ENCODE measurements around the gene CAV1. TPM values are rescaled to one million over a fixed set of nuclear protein-coding genes. Genes with fewer than 3 reads are reported as not detected.

The CAV1 gene
- total and polyA plus RNA-seq, 2 of the 13 experiments (the other 11 are each of a cell fraction or from before 2014, with no cell fraction given): 0.40 TPM; not detected in 1

DNA sequence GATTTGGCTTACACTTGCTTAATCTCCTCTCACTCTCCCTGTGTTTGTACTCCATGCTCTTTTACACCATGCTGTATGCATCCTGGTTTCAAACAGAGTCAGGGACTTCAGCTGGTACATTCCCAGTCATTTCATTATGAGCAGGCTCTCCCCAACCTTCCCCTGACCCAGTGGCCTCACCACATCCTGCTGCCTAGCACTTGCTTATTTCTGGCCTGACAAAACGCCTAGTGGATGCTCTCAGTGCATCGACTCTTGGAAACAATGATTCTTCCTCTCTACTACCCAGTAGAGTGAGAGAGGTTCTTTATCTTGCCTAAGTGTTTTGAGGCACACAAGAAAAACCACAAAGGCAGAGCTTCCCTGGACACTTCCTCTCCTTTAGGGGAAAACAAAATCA is 63.4 kb downstream of the CAV1 start:
- H3K4me2 ChIP-seq (ENCODE audit: low read depth, low read length): no peak overlapping the region
- in situ Hi-C loops (cut with HindIII; ENCODE audit: extremely low pct_ligation_motif_present, low pct_unique_long_range_greater_than_20kb) (no loop called here), intact Hi-C loops (cut with micrococcal nuclease; ENCODE audit: unreplicated experiment) (loop anchor here (2.0 to 5.0 kb wide), 2 partner anchors 246 to 415 kb away; no protein-coding TSS in a partner anchor)
- no peaks in the 10 kb centered on the region for H3K9me3 ChIP-seq (ENCODE audit: low read length)
- no peak for TF ChIP-seq KLF9 (CRISPR knock-in tag; IDR thresholded peaks at IDR 0.05; ENCODE audit: low read depth)
- no peak for TF ChIP-seq ASH2L (IDR thresholded peaks at IDR 0.05; ENCODE audit: insufficient read length, low read depth, low read length)
- TF ChIP-seq ZNF609 (CRISPR knock-in tag; IDR thresholded peaks at IDR 0.05; ENCODE audit: borderline replicate concordance): no peak
- TF ChIP-seq ZEB1 (IDR thresholded peaks at IDR 0.05; ENCODE audit: insufficient replicate concordance, low read depth): no peak
- no peak for TF ChIP-seq ZNF326 (CRISPR knock-in tag; IDR thresholded peaks at IDR 0.05; ENCODE audit: borderline replicate concordance)
- TF ChIP-seq, protein P1, sequence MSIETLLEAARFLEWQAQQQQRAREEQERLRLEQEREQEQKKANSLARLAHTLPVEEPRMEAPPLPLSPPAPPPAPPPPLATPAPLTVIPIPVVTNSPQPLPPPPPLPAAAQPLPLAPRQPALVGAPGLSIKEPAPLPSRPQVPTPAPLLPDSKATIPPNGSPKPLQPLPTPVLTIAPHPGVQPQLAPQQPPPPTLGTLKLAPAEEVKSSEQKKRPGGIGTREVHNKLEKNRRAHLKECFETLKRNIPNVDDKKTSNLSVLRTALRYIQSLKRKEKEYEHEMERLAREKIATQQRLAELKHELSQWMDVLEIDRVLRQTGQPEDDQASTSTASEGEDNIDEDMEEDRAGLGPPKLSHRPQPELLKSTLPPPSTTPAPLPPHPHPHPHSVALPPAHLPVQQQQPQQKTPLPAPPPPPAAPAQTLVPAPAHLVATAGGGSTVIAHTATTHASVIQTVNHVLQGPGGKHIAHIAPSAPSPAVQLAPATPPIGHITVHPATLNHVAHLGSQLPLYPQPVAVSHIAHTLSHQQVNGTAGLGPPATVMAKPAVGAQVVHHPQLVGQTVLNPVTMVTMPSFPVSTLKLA (IDR thresholded peaks at IDR 0.05): no peak
- TF ChIP-seq KMT2A (CRISPR knock-in tag; IDR thresholded peaks at IDR 0.05): no peak
- TF ChIP-seq, protein P2, sequence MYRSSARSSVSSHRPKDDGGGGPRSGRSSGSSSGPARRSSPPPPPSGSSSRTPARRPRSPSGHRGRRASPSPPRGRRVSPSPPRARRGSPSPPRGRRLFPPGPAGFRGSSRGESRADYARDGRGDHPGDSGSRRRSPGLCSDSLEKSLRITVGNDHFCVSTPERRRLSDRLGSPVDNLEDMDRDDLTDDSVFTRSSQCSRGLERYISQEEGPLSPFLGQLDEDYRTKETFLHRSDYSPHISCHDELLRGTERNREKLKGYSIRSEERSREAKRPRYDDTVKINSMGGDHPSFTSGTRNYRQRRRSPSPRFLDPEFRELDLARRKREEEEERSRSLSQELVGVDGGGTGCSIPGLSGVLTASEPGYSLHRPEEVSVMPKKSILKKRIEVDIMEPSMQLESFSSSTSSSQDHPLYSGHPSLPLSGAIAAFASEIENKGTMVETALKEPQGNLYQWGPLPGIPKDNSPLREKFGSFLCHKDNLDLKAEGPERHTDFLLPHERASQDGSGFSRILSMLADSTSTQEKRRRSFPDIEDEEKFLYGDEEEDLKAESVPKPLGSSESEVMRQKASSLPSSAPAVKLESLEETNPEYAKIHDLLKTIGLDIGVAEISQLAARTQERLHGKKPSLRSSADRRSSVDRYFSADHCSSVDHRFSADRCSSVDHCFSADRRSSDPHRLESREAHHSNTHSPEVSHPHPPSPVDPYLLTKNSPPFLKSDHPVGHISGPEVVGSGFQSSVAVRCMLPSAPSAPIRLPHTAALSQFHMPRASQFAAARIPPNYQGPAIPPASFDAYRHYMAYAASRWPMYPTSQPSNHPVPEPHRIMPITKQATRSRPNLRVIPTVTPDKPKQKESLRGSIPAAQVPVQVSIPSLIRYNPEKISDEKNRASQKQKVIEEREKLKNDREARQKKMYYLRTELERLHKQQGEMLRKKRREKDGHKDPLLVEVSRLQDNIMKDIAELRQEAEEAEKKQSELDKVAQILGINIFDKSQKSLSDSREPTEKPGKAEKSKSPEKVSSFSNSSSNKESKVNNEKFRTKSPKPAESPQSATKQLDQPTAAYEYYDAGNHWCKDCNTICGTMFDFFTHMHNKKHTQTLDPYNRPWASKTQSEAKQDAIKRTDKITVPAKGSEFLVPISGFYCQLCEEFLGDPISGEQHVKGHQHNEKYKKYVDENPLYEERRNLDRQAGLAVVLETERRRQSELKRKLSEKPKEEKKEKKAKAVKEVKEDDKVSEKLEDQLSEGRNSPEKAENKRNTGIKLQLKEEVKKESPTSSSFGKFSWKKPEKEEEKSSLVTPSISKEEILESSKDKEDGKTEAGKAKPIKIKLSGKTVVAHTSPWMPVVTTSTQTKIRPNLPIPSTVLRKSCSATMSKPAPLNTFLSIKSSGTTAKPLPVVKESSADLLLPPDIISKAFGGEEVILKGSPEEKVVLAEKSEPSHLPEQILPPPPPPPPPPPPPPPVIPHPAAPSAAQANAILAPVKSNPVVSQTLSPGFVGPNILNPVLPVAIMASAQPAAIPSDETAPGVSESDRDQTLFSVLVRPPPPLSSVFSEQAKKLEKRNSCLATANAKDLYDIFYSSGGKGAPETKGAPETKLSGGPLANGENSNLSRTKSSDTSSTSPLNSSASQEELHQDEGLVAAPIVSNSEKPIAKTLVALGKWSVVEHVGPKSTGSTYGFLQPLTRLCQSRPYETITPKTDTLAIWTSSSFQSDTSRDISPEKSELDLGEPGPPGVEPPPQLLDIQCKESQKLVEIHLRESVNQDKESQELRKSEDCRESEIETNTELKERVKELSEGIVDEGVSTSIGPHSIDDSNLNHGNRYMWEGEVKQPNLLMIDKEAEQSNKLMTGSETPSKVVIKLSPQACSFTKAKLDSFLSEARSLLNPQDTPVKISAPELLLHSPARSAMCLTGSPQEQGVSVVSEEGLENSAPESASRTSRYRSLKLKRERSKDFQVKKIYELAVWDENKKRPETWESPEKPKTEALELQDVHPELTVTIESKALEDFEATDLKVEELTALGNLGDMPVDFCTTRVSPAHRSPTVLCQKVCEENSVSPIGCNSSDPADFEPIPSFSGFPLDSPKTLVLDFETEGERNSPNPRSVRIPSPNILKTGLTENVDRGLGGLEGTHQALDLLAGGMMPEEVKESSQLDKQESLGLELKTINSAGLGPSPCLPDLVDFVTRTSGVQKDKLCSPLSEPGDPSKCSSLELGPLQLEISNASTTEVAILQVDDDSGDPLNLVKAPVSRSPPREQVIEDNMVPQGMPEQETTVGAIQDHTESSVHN (CRISPR knock-in tag; IDR thresholded peaks at IDR 0.05): no peak
- TF ChIP-seq PRPF4 (IDR thresholded peaks at IDR 0.05; ENCODE audit: low read depth, low read length, poor library complexity, severe bottlenecking): no peak
- no peak for TF ChIP-seq ZNF354B (CRISPR knock-in tag; IDR thresholded peaks at IDR 0.05)
- H3K9ac ChIP-seq (ENCODE audit: insufficient read depth, low read depth, low read length): no peak overlapping the region
- H3K79me2 ChIP-seq (ENCODE audit: insufficient read depth, low read length): no peaks in the 10 kb centered on the region
- peaks cover 0 to 9% of the 10 kb centered on the region in 2 experiments; a peak in 2 of 5 replicates for H3K27me3 ChIP-seq (ENCODE audit: control insufficient read depth in 1 of 2, insufficient read depth in 2 of 2, low read length in 2 of 2)
- ChIA-PET POLR2A (no interaction called here), CTCF (ENCODE audit: low intra/inter-chr PET ratio, low total read pairs) (interaction anchor here (1.4 to 2.7 kb wide), 2 partner anchors 329 to 450 kb away, joined by 7 to 39 read pairs; no protein-coding TSS in a partner anchor)
- FAIRE-seq (no peak), ATAC-seq (peak; percentile 38; the same call in 2 of the 3 replicates), DNase-seq (ENCODE audit: low spot score) (no peak)
- H3K4me3 ChIP-seq (replicated peaks in 1 of 3; ENCODE audit: insufficient read depth in 1 of 3, low read depth in 2 of 3, low read length in 3 of 3): no peak overlapping the region
- no peaks in the 10 kb centered on the region for H3K36me3 ChIP-seq (replicated peaks in 1 of 2; ENCODE audit: control insufficient read depth in 1 of 2, insufficient read depth in 2 of 2, low read length in 2 of 2)
- WGBS (ENCODE audit: low lambda C conversion rate): 0% methylated on average over 2 of the region's 2 CpGs
- H2AFZ ChIP-seq (ENCODE audit: low read length): no peak overlapping the region
- no peak overlapping the region for H3K27ac ChIP-seq (ENCODE audit: extremely low read length, insufficient read depth, low read length)
- peaks cover 22% of the 10 kb centered on the region for H3K4me1 ChIP-seq (ENCODE audit: insufficient read depth, low read length)
- BruUV-seq (replicated peaks): no TSS peak
- no peaks in the 10 kb centered on the region for H4K20me1 ChIP-seq (ENCODE audit: insufficient read depth, low read length)

All from HepG2 (cell line).